Endothelial cell of umbilical vein (primary cell): ENCODE data around the gene CLIC6. TPM values are rescaled to one million over a fixed set of nuclear protein-coding genes. Genes with fewer than 3 reads are reported as not detected.

Experiments used
- BruUV-seq: library from RNA; stranded (reverse); fragments of 400-500 nt; replicated peaks from 2 replicates; lab custom pipeline; 2021; lab: Mats Ljungman, UMichigan
- CTCF ChIA-PET: fragments of 300-600, 350-600 bp; sonication (Branson Sonifier 250); formaldehyde crosslinking; loops from one replicate; lab custom pipeline; 2021; ENCODE audit warnings: antibody characterized with exemption, inconsistent platforms; lab: Charles Lee
- POLR2A ChIA-PET: fragments of 300-600, 350-600 bp; sonication (Branson Sonifier 250); formaldehyde crosslinking; loops from one replicate; lab custom pipeline; 2021; ENCODE audit warnings: antibody characterized with exemption, inconsistent platforms; lab: Charles Lee
- DNase-seq: peaks from one replicate; pipeline ENCODE4 v3.0.0-alpha.2; 2011; ENCODE audit warnings: low read depth, low spot score
- FAIRE-seq: peaks from 2 replicates; lab custom pipeline; 2011; peaks lifted over from hg19 to GRCh38; lab: Jason Lieb, UNC
- H2AFZ ChIP-seq: 2 replicates; pipeline ENCODE4 v1.6.0; 2012; ENCODE audit warnings: low read depth, low read length, control low read depth, inconsistent platforms
- H3K27ac ChIP-seq: 2 replicates; pipeline ENCODE4 v1.5.1; 2011; ENCODE audit warnings: low read depth, mild to moderate bottlenecking, control low read depth, low read length, moderate library complexity; ENCODE audit not compliant: insufficient read depth
- H3K27me3 ChIP-seq, 2 experiments: 2 replicates each; pipeline versions ENCODE4 v1.6.0 to v1.6.1; 2011; ENCODE audit warnings: low read length in 2 of 2, mixed read lengths in 1 of 2; ENCODE audit not compliant: control insufficient read depth in 2 of 2, insufficient read depth in 2 of 2
- H3K36me3 ChIP-seq, 2 experiments: 2 replicates in 1 of 2; 3 replicates in 1 of 2; pipeline ENCODE4 v1.5.1; 2011; ENCODE audit warnings: low read length in 2 of 2, mild to moderate bottlenecking in 1 of 2, moderate library complexity in 1 of 2; ENCODE audit not compliant: control insufficient read depth in 2 of 2, insufficient read depth in 2 of 2; ENCODE audit errors: extremely low read depth in 1 of 2
- H3K4me1 ChIP-seq: 3 replicates; pipeline ENCODE4 v1.5.1; 2011; ENCODE audit warnings: mild to moderate bottlenecking, low read length; ENCODE audit not compliant: control insufficient read depth, insufficient read depth; ENCODE audit errors: extremely low read depth
- H3K4me2 ChIP-seq: 2 replicates; pipeline ENCODE4 v1.6.1; 2011; ENCODE audit warnings: low read length, control low read depth, mixed read lengths; ENCODE audit not compliant: insufficient read depth
- H3K4me3 ChIP-seq, 3 experiments: fragments of 200-600 bp in 1 of 3; sonication (generic), shearing (Covaris generic) in 1 of 3; replicated peaks in 1 of 3; 2 replicates each; pipeline ENCODE4 v1.5.1; 2011 to 2016; ENCODE audit warnings: control low read depth in 3 of 3, low read length in 3 of 3, mild to moderate bottlenecking in 2 of 3, inconsistent platforms in 1 of 3, low read depth in 1 of 3, moderate library complexity in 1 of 3; ENCODE audit not compliant: insufficient read depth in 1 of 3
- H3K79me2 ChIP-seq: 2 replicates; pipeline ENCODE4 v1.6.0; 2012; ENCODE audit warnings: low read length, inconsistent platforms; ENCODE audit not compliant: control insufficient read depth, insufficient read depth
- H3K9ac ChIP-seq: replicated peaks from 2 replicates; pipeline ENCODE3; 2011; ENCODE audit warnings: low read length, control low read depth; ENCODE audit not compliant: insufficient read depth; ENCODE audit errors: extremely low read depth
- H3K9me1 ChIP-seq: replicated peaks from 3 replicates; pipeline ENCODE4 v1.6.0; 2011; ENCODE audit warnings: mild to moderate bottlenecking, low read length; ENCODE audit not compliant: control insufficient read depth, insufficient read depth; ENCODE audit errors: extremely low read depth
- H3K9me3 ChIP-seq: replicated peaks from 2 replicates; pipeline ENCODE4 v1.5.1; 2012; ENCODE audit warnings: low read length, inconsistent platforms; ENCODE audit not compliant: control insufficient read depth, insufficient read depth
- H4K20me1 ChIP-seq: replicated peaks from 2 replicates; pipeline ENCODE3; 2011; ENCODE audit warnings: mild to moderate bottlenecking, low read length; ENCODE audit not compliant: control insufficient read depth, insufficient read depth; ENCODE audit errors: extremely low read depth
- CTCF ChIP-seq, 2 donors: IDR thresholded peaks; 1 replicate in 1 of 2; 2 replicates in 1 of 2; pipeline ENCODE4 v1.5.1; 2011; ENCODE audit warnings: low read length in 2 of 2, mild to moderate bottlenecking in 2 of 2, moderate library complexity in 2 of 2, control low read depth in 1 of 2, inconsistent platforms in 1 of 2, low read depth in 1 of 2; ENCODE audit not compliant: insufficient read depth in 1 of 2; ENCODE audit errors: extremely low read depth in 1 of 2
- EZH2 ChIP-seq: IDR thresholded peaks from 2 replicates; pipeline ENCODE4 v1.6.1; 2012; ENCODE audit warnings: borderline replicate concordance, low read depth, mild to moderate bottlenecking, moderate library complexity, low read length, inconsistent platforms; ENCODE audit not compliant: severe bottlenecking
- FOS ChIP-seq: IDR thresholded peaks from 2 replicates; pipeline ENCODE4 v1.6.1; 2011; ENCODE audit warnings: mild to moderate bottlenecking, low read length, moderate library complexity, borderline replicate concordance; ENCODE audit not compliant: insufficient read depth
- GATA2 ChIP-seq: IDR thresholded peaks from 2 replicates; pipeline ENCODE4 v1.7.0; 2011; ENCODE audit warnings: low read depth, mild to moderate bottlenecking, moderate library complexity, mixed read lengths, low read length; ENCODE audit not compliant: insufficient read length, insufficient read depth
- JUN ChIP-seq: IDR thresholded peaks from 2 replicates; pipeline ENCODE4 v1.6.1; 2011; ENCODE audit warnings: borderline replicate concordance, low read depth; ENCODE audit not compliant: insufficient read length, insufficient read depth
- MAX ChIP-seq: IDR thresholded peaks from 2 replicates; pipeline ENCODE4 v1.6.1; 2011; ENCODE audit not compliant: insufficient read depth, insufficient read length
- MYC ChIP-seq: IDR thresholded peaks from one replicate; pipeline ENCODE4 v1.6.1; 2011; ENCODE audit warnings: mild to moderate bottlenecking, low read depth, low read length
- POLR2A ChIP-seq: IDR thresholded peaks from 2 replicates; pipeline ENCODE4 v1.6.1; 2012; ENCODE audit warnings: low read depth, mild to moderate bottlenecking, control low read depth, low read length
- POLR2AphosphoS5 ChIP-seq: IDR thresholded peaks from 2 replicates; pipeline ENCODE4 v1.6.1; 2012; ENCODE audit warnings: low read depth, mild to moderate bottlenecking, control low read depth, low read length, moderate library complexity; ENCODE audit not compliant: insufficient read depth
- dilution Hi-C: fragments of 300-500 bp; cut with MboI; formaldehyde crosslinking; loops from one replicate; pipeline ENCODE4 v1.15.0; 2019; ENCODE audit warnings: low sequenced_read_pairs; ENCODE audit not compliant: extremely low pct_ligation_motif_present
- intact Hi-C: fragments of 100-400 bp; cut with micrococcal nuclease; formaldehyde crosslinking; loops from one replicate; pipeline ENCODE4 v1.10.0; 2022
- polyA plus RNA-seq, 4 experiments: library from polyadenylated mRNA; depleted of rRNA in 3 of 4; stranded (reverse) in 3 of 4; unstranded in 1 of 4; fragments of >200 nt; gene quantifications; 2 replicates each; pipeline versions ENCODE4 v1.2.1 to v1.2.3, GENCODE V29; 2011 to 2012; ENCODE audit warnings: missing spikeins in 1 of 4
- total RNA-seq: library from RNA; stranded (reverse); gene quantifications from 2 replicates; pipeline ENCODE4 v1.2.3, GENCODE V29; 2021

CLIC6 gene
- total and polyA plus RNA-seq, 2 donors (not counting 3 experiments of a cell fraction or from before 2014, with no cell fraction given) = not detected

- no peak overlapping the region for H3K9ac ChIP-seq
- no peak overlapping the region for H3K4me3 ChIP-seq
- no peaks in the 10 kb centered on the region for H3K36me3 ChIP-seq
- peaks cover 1% of the 10 kb centered on the region in 2 experiments for H3K27me3 ChIP-seq
- H3K79me2 ChIP-seq = no peaks in the 10 kb centered on the region
- H2AFZ ChIP-seq = no peak overlapping the region
- dilution Hi-C loops = no loop called here
- H3K4me1 ChIP-seq = peaks cover 5% of the 10 kb centered on the region
- H3K27ac ChIP-seq = no peak overlapping the region
- H3K4me2 ChIP-seq = no peak overlapping the region
- ChIA-PET POLR2A (no interaction called here), CTCF (interaction anchor here (0.7 kb wide), 1 partner anchor 126 kb away, joined by 3 read pairs; no protein-coding TSS in a partner anchor)
- H4K20me1 ChIP-seq = no peaks in the 10 kb centered on the region
- intact Hi-C loops = no loop called here
- TF ChIP-seq CTCF (IDR thresholded peaks at IDR 0.05; ENCODE audit: extremely low read depth in 1 of 2, insufficient read depth in 1 of 2, low read depth in 1 of 2, low read length in 2 of 2) (no peak), POLR2AphosphoS5 (no peak), MAX (no peak), EZH2 (no peak), JUN (no peak), POLR2A (no peak)
- H3K9me1 ChIP-seq = no peaks in the 10 kb centered on the region
- no peak for DNase-seq
- BruUV-seq = no TSS peak
- no peak for FAIRE-seq
- H3K9me3 ChIP-seq = no peaks in the 10 kb centered on the region
Observed at GRCh38 chr21:34644825-34645224, 24.0 kb upstream of the CLIC6 start.

GRCh38 chr21:34647555-34647954 lies 21.2 kb upstream of the CLIC6 start:
- Histone ChIP-seq H3K27ac (no peak overlapping the region), H3K79me2 (no peaks in the 10 kb centered on the region), H3K9me3 (no peaks in the 10 kb centered on the region), H3K4me3 (no peak overlapping the region), H3K4me2 (no peak overlapping the region), H4K20me1 (no peaks in the 10 kb centered on the region), H3K4me1 (no peaks in the 10 kb centered on the region), H3K9ac (no peak overlapping the region), H3K9me1 (no peaks in the 10 kb centered on the region), H3K27me3 (peaks cover 1 to 7% of the 10 kb centered on the region in 2 experiments), H3K36me3 (no peaks in the 10 kb centered on the region), H2AFZ (no peak overlapping the region)
- FAIRE-seq = no peak
- CTCF ChIA-PET = interaction anchor here (0.6 kb wide), 1 partner anchor 313 kb away, joined by 5 read pairs; no protein-coding TSS in a partner anchor
- no TSS peak for BruUV-seq
- intact Hi-C loops (no loop called here), dilution Hi-C loops (no loop called here)
- DNase-seq = no peak
- TF ChIP-seq GATA2 (no peak), POLR2A (no peak), CTCF (IDR thresholded peaks at IDR 0.05; ENCODE audit: extremely low read depth in 1 of 2, insufficient read depth in 1 of 2, low read depth in 1 of 2, low read length in 2 of 2) (no peak), EZH2 (no peak), FOS (no peak), MYC (no peak), JUN (no peak)
- POLR2A ChIA-PET = no interaction called here
